ENCODE data around the gene MOBP.
"Not testable (repeated sequence)": the region's sequence is repeated elsewhere in the genome, so short reads cannot be mapped to it uniquely, and the experiment has no call there.

GRCh38 chr3:39453872-39454271, 13.6 kb upstream of the MOBP start:
- not testable (repeated sequence) for TF ChIP-seq POLR2AphosphoS5, POLR2A (IDR thresholded peaks at IDR 0.05; ENCODE audit: low read depth, low read length)

All from GM12892 (cell line).